Keratinocyte (primary cell): ENCODE measurements around the gene MAPRE3.

Experiments
- EZH2 ChIP-seq: IDR thresholded peaks from one replicate; pipeline ENCODE4 v1.6.1; 2012; ENCODE audit warnings: inconsistent platforms, mild to moderate bottlenecking, low read length, moderate library complexity
- TF ChIP-seq, protein P1 (sequence below), 3 experiments: IDR thresholded peaks in 1 of 3; conservative IDR thresholded peaks in 1 of 3; optimal IDR thresholded peaks in 1 of 3; 2 replicates in 2 of 3; 3 replicates in 1 of 3; pipeline versions ENCODE3 to v1.5.1; 2011; ENCODE audit warnings: low read length in 3 of 3, mild to moderate bottlenecking in 3 of 3, moderate library complexity in 2 of 3, control low read depth in 1 of 3, inconsistent platforms in 1 of 3; ENCODE audit not compliant: insufficient read depth in 2 of 3; ENCODE audit errors: extremely low read depth in 1 of 3

DNA sequence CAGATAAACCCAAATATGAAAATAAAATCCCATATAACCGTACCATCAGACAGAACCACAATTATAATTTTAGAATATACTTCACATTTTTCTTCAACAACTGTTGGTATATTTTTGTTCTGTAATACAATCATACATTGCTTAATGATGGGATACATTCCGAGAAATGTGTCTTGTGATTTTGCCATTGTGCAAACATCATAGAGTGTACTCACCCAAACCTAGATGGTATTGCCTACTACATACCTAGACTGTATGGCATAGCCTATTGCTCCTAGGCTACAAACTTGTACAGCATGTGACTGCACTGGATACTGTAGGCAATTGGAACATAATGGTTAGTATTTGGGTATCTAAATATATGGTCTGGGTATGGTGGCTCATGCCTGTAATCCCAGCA, 30.6 kb downstream of the MAPRE3 start:
- TF ChIP-seq, protein P1, sequence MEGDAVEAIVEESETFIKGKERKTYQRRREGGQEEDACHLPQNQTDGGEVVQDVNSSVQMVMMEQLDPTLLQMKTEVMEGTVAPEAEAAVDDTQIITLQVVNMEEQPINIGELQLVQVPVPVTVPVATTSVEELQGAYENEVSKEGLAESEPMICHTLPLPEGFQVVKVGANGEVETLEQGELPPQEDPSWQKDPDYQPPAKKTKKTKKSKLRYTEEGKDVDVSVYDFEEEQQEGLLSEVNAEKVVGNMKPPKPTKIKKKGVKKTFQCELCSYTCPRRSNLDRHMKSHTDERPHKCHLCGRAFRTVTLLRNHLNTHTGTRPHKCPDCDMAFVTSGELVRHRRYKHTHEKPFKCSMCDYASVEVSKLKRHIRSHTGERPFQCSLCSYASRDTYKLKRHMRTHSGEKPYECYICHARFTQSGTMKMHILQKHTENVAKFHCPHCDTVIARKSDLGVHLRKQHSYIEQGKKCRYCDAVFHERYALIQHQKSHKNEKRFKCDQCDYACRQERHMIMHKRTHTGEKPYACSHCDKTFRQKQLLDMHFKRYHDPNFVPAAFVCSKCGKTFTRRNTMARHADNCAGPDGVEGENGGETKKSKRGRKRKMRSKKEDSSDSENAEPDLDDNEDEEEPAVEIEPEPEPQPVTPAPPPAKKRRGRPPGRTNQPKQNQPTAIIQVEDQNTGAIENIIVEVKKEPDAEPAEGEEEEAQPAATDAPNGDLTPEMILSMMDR (optimal IDR thresholded peaks at IDR 0.05 in 1 of 3, IDR thresholded peaks at IDR 0.05 in 1 of 3, conservative IDR thresholded peaks at IDR 0.05 in 1 of 3; ENCODE audit: extremely low read depth in 1 of 3, insufficient read depth in 2 of 3, low read length in 3 of 3) = no peak
- no peak for TF ChIP-seq EZH2
